Measurements from ENCODE around the gene CDKN2AIP.

DNA sequence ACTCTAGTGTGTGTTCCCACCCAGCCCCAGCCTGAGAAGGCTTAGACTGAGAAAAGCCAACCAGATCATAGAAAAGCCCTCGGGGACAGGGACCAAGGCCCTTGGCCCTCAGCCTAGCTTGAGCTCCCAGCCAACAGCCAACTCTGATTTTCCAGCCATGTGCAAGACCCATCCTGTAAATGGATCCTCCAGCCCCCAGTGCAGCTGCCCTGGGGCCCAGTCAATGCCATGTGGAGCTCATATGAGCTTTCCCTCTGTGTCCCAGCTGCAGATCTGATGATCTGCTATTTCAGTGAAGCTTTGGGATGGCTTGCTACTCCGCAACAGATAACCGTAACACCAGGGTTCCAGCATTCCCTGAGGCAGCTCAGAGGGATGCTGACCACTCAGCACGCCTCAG, 40.5 kb upstream of the CDKN2AIP start:
- TF ChIP-seq POLR2A (IDR thresholded peaks at IDR 0.05), result no peak
- TF ChIP-seq, protein P1, sequence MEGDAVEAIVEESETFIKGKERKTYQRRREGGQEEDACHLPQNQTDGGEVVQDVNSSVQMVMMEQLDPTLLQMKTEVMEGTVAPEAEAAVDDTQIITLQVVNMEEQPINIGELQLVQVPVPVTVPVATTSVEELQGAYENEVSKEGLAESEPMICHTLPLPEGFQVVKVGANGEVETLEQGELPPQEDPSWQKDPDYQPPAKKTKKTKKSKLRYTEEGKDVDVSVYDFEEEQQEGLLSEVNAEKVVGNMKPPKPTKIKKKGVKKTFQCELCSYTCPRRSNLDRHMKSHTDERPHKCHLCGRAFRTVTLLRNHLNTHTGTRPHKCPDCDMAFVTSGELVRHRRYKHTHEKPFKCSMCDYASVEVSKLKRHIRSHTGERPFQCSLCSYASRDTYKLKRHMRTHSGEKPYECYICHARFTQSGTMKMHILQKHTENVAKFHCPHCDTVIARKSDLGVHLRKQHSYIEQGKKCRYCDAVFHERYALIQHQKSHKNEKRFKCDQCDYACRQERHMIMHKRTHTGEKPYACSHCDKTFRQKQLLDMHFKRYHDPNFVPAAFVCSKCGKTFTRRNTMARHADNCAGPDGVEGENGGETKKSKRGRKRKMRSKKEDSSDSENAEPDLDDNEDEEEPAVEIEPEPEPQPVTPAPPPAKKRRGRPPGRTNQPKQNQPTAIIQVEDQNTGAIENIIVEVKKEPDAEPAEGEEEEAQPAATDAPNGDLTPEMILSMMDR (IDR thresholded peaks at IDR 0.05), result no peak

All from adrenal gland (tissue), 5 donors.